CD4-positive, alpha-beta T cell treated with Interleukin-2 at 100 ng/mL for 4 hours (primary cell): Measurements from ENCODE around the gene ATRX.
"Not testable (repeated sequence)": the region's sequence is repeated elsewhere in the genome, so short reads cannot be mapped to it uniquely, and the experiment has no call there.

Experiments
- DNase-seq: peaks from one replicate; pipeline ENCODE4 v3.0.0-alpha.2; 2020; ENCODE audit warnings: low spot score

The ATRX gene

GRCh38 chrX:77785486-77786364, at the start of gene ATRX:
ATRX (minus strand) TSS chrX:77786216; CDS start chrX:77786001, 215 bp downstream.
- peak; percentile 79 for DNase-seq

GRCh38 chrX:77831544-77831943, 45.5 kb upstream of the ATRX start:
- not testable (repeated sequence) for DNase-seq

- DNase-seq: not testable (repeated sequence)
Observed at GRCh38 chrX:77821989-77822388, 36.0 kb upstream of the ATRX start.

GRCh38 chrX:77820091-77820727, 34.2 kb upstream of the ATRX start:
- DNase-seq: no peak

GRCh38 chrX:77814210-77814609, 28.2 kb upstream of the ATRX start:
- DNase-seq: no peak

- no peak for DNase-seq
Observed at GRCh38 chrX:77802201-77802600, 16.2 kb upstream of the ATRX start.

- DNase-seq: no peak
Observed at GRCh38 chrX:77795124-77795523, 9.1 kb upstream of the ATRX start.

GRCh38 chrX:77793946-77794345, 7.9 kb upstream of the ATRX start:
- no peak for DNase-seq

- DNase-seq: peak; percentile 69
Observed at GRCh38 chrX:77788050-77788449, 2.0 kb upstream of the ATRX start.

GRCh38 chrX:77786365-77786680, 307 bp upstream of the ATRX start:
- no peak for DNase-seq

- no peak for DNase-seq
Observed at GRCh38 chrX:77779695-77780094, 6.3 kb downstream of the ATRX start.

GRCh38 chrX:77776659-77777058, 9.4 kb downstream of the ATRX start:
- DNase-seq: no peak

- DNase-seq: no peak
Observed at GRCh38 chrX:77771601-77772000, 14.4 kb downstream of the ATRX start.

- peak; percentile 5 for DNase-seq
Observed at GRCh38 chrX:77768787-77769186, 17.2 kb downstream of the ATRX start.

GRCh38 chrX:77766212-77766611, 19.8 kb downstream of the ATRX start:
- not testable (repeated sequence) for DNase-seq

GRCh38 chrX:77755561-77755960, 30.5 kb downstream of the ATRX start:
- DNase-seq: no peak

- DNase-seq: not testable (repeated sequence)
Observed at GRCh38 chrX:77753942-77754341, 32.1 kb downstream of the ATRX start.

GRCh38 chrX:77749695-77750094, 36.3 kb downstream of the ATRX start:
- DNase-seq: no peak

GRCh38 chrX:77743720-77744119, 42.3 kb downstream of the ATRX start:
- no peak for DNase-seq

GRCh38 chrX:77742788-77743476, 43.1 kb downstream of the ATRX start:
- DNase-seq: no peak

- no peak for DNase-seq
Observed at GRCh38 chrX:77740376-77740905, 45.6 kb downstream of the ATRX start.

GRCh38 chrX:77733342-77733741, 52.7 kb downstream of the ATRX start:
- no peak for DNase-seq
